ENCODE measurements around the gene BCAP31. TPM values are rescaled to one million over a fixed set of nuclear protein-coding genes. Genes with fewer than 3 reads are reported as not detected.
"Not testable (repeated sequence)": the region's sequence is repeated elsewhere in the genome, so short reads cannot be mapped to it uniquely, and the experiment has no call there.

BCAP31 gene
- polyA plus RNA-seq, 3 donors = 151 to 640 (median 216) TPM

DNA sequence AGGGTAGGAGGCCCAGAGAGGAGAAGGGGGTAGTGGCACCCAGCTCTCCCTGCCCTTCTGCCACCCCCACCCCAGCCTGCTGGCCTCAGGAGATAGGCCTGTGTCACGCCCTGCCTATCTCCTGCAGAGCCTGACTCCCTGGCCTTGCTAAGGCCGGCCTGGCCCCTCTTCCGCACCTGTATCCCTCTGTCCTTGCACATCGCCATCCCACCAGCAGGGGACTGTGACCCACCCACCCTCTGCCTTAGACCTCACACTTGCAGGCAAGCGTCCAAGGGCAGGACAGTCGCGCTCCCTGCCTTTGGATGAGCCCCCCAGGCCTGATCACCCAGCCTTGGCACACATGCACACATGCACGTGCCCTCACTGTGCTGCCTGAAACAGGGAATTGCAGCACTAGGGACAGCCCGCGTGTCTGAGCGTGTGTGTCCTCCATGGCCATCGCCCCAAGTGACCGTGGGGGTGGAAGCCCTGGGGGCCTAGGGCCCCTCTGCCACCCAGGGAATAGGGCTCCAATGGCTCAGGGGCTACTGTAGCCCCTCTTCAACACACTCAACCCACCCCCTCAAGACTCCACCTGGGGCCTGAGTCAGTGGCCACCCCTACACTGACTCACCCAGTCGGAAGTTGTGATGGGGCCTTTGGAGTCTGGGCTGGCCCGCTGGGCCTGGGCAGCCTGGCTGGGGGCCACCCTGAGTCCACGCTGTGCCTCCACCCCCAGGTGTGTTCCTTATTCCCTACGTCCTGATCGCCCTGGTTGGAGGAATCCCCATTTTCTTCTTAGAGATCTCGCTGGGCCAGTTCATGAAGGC lies 34.3 kb downstream of the BCAP31 start:
- 81 to 90% (median 88%) methylated on average over 14 to 19 of the region's 19 CpGs for WGBS, 3 donors

DNA sequence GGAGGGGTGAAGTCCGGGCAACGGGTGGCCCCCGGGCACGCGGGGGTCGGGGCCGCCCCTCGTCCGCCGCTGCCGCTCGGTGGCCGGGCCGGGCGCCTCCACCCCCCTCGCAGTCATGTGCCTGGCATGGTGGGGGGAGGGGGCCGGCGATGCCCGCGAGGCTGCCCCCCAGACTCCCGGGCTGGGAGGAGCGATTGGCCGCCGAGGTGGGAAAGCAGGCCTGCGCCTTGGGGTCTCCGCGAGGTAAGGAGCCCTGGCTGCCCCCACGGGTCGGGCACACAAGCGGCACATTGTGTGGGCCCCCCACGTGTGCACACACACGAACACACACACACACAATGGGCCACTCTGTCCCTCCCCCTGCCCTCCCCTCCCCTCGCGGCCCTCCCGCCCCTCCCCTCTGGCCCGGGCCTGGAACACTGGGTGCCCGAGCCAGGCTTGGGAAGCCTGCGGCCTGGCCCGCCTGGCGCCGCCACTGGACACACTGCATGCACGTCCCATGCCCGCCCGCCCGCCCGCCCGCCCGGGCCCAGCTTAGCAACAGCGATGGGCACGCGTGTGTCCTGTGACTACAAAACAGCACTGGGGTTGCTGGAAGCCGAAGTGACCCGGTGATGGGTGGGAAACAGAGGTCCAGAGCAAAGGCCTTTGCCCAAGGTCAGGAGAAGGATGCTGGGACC lies 35.1 kb downstream of the BCAP31 start:
- 42 to 72% (median 53%) methylated on average over 11 to 41 of the region's 53 CpGs for WGBS, 3 donors
- H3K27ac ChIP-seq (ENCODE audit: low read depth, low read length) = no peak overlapping the region

More for the DNA sequence above, 34.3 kb downstream of the BCAP31 start:
- H3K27ac ChIP-seq (ENCODE audit: low read depth, low read length) = no peak overlapping the region

DNA sequence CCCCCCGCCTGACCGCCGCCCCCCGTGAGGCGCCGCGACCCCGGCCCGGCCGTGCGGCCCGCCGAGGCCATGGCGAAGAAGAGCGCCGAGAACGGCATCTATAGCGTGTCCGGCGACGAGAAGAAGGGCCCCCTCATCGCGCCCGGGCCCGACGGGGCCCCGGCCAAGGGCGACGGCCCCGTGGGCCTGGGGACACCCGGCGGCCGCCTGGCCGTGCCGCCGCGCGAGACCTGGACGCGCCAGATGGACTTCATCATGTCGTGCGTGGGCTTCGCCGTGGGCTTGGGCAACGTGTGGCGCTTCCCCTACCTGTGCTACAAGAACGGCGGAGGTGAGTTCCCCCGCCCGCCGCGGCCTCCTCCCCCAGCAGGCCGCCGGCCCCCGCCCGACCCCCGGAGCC lies 35.7 kb downstream of the BCAP31 start:
- no peak overlapping the region for H3K27ac ChIP-seq (ENCODE audit: low read depth, low read length)
- WGBS, 3 donors = 0 to 33% (median 3%) methylated on average over 15 to 44 of the region's 57 CpGs

DNA sequence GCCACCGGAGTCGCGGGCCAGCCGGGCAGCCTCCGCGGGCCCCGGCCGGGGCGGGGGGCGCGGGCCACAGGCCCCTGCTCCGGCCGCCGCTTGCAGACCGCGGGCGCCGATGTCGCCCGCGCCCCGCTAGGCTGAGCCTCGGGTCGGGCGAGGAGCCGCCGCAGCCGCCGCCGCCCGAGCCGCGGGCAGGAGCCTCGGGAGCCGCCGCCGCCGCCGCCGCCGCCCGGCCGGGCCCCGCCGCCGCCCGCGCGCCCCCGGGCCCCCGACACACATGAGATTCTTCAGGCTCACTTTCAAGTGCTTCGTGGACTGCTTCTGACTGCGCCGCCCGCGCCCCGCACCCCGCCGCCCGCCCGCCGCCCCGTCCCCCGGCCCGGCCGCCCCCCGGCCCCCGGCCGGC lies 36.1 kb downstream of the BCAP31 start:
- no peak overlapping the region for H3K27ac ChIP-seq (ENCODE audit: low read depth, low read length)
- 0 to 21% (median 2%) methylated on average over 10 to 38 of the region's 69 CpGs for WGBS, 3 donors

DNA sequence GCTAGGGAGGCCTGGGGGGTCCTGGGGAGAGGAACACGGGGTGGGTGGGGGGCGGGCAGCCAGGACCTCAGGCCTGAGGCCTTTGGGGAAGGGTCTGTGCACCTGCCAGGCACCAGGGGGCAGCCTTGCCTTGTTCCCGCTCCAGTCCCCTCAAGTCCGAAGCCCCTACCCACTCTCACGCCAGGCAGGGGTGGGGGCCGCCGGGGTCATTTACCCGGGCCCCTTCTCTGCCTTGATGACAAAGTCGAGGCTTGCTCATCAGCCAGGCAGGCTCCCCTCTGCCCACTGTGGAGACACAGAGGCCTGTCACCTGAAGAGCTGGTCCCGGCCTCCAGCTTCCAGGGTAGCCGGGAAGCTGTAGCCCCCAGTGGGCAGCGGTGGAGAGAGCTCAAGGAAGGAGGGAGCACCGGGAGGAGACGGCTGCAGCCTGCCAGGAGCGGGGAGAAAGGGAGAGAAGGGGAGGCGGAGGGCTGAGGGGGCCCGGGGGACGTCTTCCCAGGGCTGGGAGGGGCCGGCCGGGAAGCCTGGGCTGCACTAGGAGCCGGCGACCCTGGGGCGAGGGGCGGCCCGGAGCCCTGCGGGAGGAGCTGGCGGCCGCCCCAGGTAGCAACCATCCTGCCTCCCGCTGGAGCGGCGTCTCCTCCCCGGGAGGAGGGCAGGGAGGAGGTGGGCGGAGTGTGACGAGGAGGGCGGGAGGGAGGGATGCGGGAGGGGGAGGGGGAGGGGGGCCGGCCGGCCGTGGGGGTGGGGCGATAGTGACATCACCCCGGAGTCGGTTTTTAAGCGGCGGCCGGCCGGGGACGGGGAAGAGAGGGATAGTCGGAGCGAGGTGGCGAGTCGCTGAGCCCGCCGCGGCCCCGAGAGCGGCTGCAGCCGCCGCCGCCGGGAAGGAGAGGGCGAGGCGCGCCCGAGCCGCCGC lies 36.8 kb downstream of the BCAP31 start, which contains the start of gene SLC6A8:
Gene SLC6A8 (plus strand): TSS at position 806 of the 919 bp plus-strand sequence. CDS start 649 bp downstream, outside the sequence.
- WGBS, 3 donors = 4 to 26% (median 7%) methylated on average over 3 to 34 of the region's 66 CpGs
- no peak within 1 kb of the TSS for H3K27ac ChIP-seq (ENCODE audit: low read depth, low read length)

DNA sequence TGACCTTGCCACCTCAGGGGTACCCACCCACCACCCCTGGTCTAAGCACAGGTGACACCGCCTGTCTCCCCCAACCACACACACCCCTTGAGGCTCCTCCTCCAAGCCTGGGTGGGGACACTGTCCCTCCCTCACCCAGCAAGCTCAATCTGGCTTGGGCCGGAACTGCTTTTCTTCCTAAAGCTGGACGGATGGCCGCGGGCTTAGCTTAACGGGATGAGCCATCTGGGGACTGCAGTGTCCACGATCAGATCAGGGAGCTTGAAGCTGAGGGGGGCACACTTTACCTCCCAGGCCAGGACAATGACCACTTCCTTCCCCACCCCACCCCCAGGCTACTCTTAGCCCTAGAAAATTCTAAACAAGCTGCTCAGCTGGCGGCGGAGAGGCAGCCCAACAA lies 37.5 kb downstream of the BCAP31 start:
- no peak overlapping the region for H3K27ac ChIP-seq (ENCODE audit: low read depth, low read length)
- 61 to 80% (median 70%) methylated on average over 2 to 9 of the region's 9 CpGs for WGBS, 3 donors

DNA sequence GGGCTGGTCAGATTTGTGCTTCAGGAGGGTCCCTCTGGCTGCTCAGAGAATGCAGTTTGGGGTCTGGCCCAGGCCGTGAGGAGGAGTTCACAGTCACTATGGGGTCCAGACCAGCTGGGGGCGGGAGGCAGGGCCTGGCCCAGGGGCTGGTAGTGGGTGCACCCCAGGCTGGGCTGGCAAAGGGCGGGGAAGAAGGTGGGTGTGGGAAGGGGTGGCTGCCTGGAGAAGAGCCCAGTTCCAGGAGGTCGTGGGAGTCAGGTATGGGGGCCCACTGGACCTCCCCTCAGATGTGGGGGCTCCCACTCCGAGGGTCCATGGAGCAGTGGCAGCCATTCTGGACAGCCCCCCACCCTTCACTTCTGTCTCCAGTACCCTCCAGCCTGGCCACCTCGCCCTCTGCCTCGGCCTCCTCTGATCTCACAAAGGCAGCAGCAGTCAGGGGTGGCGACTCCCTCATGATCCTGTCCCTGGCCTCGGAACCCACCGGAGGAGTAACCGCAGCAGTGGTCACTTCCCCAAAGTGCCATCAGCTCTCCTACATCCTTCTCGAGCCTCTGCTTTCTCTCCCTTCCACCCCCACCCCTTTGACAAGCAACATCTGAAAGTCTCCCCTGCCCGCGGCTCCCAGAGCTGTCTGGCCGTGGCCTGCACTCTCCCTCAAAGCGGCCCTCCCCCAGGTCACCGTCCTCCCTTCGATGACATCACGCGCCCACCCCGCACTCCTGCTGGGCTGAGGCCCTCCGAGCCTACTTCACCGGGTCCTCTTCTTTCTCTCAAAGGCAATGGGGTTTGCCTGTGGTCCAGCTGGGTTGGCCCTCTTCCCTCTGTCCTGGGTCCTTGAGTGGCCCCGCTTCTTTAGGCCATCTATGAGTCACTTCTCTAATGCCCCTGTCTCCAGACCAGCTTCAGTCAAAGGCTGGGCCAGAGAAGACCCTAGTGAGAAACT lies 38.2 kb downstream of the BCAP31 start:
- H3K27ac ChIP-seq (ENCODE audit: low read depth, low read length) = no peak overlapping the region
- WGBS, 3 donors = 62 to 77% (median 67%) methylated on average over 3 to 24 of the region's 24 CpGs

DNA sequence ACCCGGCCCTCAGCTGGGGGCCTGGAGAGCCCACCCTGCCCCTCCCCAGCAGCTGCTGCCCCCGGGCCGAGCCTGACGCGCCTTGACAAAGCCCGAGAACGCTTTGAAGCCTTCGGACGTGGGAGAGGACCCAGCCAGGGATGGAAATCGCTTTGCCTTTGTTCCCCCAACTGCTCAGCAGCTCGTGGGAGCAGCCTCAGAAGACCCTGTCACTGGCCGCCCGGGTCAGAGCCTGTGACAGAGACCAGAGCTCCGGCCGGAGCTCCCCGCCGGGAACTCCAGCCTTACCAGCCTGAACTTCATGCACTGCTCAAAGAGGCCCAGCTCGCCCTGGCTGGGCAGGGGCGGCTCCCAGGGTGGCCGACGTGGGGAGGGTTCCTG lies 39.0 kb downstream of the BCAP31 start:
- WGBS, 3 donors = 57 to 65% (median 59%) methylated on average over 4 to 21 of the region's 21 CpGs
- no peak overlapping the region for H3K27ac ChIP-seq (ENCODE audit: low read depth, low read length)

DNA sequence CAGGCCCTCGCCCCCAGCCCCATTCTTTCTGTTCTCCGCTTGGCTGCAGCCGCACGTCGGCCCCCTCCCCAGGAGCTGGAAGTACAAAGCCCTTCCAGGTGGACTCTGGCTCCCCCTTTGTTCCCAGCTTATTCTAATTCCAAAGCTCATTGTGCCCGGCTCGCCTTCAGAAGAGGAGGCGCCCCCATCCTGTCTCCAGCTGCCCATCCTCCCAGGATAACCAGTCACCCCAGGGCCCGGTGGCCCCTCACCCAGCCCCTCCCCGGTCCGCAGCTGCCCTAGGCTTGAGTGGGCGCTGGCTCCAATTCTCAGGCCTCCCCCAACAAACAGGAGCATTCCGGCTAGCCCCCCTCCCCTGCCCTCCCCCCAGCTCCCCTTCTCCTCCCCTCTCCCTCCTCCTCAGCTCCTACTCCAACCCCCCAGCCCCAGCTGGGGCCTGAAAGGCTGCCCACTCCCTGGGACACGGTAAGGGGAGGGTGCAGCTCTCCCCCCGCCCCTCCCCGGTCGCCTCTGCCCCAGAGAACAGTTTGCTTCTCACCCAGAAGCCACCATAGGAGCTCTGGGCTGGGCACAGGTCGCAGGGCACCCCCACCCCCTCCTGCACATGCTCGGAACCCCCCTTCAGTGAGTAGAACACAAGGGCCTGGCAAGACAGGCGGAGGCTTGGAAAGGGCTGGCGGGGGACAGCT lies 39.6 kb downstream of the BCAP31 start:
- H3K27ac ChIP-seq (ENCODE audit: low read depth, low read length) = no peak overlapping the region
- 43 to 69% (median 48%) methylated on average over 8 to 21 of the region's 21 CpGs for WGBS, 3 donors

DNA sequence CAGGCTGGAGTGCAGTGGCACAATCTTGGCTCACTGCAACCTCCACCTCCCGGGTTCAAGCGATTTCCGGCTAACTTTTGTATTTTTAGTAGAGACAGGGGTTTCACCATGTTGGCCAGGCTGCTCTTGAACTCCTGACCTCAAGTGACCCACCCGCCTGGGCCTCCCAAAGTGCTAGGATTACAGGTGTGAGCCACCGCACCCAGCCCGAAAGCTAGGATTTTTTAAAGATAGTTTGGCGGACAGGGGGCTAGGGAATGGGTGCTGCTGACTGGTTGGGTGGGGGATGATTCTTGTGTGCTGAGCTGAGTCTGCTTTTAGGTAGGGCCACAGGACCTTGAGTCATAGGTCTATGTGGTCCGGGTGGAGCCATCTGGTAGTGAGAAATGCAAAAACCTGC lies 40.7 kb downstream of the BCAP31 start:
- not testable (repeated sequence) for H3K27ac ChIP-seq (ENCODE audit: low read depth, low read length)

DNA sequence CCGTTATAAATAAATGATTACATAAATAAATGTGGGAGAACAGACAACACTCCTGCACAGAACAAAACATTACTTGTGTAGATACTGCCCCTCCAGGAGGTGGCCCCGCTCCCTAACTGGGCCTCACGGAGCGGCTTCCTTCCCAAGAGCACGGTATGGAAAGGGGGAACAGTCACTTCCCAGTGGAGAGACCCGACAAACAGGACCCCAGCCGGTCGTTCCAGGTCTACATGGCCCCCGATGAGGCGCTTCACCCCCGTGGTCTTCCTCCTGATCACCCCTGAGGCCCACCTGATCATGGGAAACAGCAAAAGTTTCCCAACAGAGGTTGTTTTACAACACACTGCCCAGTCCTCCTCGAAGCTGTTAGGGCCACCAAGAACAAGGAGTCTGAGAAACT lies 43.0 kb downstream of the BCAP31 start:
- 66 to 71% (median 67%) methylated on average over 12 of the region's 12 CpGs for WGBS, 3 donors
- H3K27ac ChIP-seq (ENCODE audit: low read depth, low read length) = no peak overlapping the region

More for the DNA sequence above, 40.7 kb downstream of the BCAP31 start:
- WGBS, 3 donors = 93 to 99% (median 96%) methylated on average over 8 of the region's 8 CpGs

DNA sequence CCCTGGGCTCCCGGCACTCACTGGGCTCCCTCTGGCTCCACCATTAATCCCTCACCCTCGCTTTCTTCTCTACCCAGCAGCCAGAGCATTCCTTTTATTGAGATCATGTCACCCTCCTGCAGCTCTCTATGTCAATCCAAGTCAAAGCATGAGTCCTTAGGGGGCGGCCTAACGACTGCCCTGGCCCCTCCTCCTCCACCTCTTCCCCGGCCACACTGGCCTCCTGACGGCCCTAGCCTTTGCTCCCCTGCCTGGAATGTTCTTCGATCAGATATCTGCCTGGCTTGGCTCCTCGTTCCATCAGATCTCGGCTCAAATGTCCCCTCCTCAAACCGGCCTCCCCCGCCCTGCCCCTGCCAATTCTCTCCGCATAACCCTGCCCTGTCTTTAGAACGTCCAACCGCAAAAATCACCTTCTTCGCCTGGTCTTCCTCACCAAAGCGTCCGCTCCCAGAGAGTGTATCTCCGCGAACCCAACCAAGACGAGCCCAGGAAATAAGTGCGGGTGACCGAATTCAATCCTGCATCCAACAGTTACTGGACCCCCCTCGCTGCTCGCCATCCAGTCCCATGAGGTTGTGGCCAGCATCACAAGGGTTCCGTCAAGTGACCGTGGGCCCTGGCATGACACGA lies 49.9 kb downstream of the BCAP31 start:
- H3K27ac ChIP-seq (ENCODE audit: low read depth, low read length) = no peak overlapping the region
- WGBS, 3 donors = 63 to 81% (median 73%) methylated on average over 25 to 27 of the region's 27 CpGs

DNA sequence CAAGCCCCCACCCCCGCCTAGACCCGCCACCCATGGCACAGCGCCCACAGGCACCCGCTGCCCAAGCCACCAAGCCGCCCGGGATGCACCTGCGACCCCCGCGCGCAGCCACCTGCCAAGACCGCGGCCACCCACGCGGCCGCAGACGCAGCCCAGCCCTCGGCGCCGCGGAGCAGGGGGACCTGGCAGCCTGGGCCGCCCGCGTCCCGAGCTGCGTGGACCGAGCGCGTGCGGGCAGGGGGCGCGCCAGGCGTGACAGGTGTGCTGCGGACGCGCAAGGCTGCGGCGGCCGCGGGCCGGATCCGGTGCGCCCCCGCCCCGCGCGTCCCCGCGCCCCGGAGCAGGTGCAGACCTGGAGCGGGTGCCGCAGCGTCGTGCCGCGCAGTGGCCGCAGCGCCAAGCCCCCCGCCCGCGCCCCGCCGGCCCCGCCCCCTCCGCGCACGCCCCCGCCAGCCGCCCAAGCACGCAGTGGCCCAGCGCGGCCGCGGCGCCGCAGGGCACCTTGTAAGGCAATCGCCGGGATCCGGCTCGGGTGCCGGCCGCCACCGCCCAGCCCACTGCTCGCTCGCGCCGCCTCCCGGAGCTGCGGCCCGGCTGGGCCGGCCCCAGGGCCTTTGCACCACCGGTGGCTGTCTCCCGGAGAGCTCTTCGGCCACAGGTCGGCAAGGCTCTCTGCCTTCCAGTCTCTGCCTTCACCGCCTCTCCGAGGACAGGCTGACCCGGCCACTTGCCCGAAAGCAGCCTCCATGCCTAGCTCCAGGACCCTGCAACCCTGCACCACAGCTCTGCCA lies 50.6 kb downstream of the BCAP31 start, which contains the start of gene PNCK:
Gene PNCK (minus strand): TSS at position 386 of the 791 bp plus-strand sequence. CDS start 737 bp downstream, outside the sequence.
- WGBS, 3 donors = 10 to 48% (median 46%) methylated on average over 6 to 64 of the region's 98 CpGs
- H3K27ac ChIP-seq (ENCODE audit: low read depth, low read length) = no peak within 1 kb of the TSS

DNA sequence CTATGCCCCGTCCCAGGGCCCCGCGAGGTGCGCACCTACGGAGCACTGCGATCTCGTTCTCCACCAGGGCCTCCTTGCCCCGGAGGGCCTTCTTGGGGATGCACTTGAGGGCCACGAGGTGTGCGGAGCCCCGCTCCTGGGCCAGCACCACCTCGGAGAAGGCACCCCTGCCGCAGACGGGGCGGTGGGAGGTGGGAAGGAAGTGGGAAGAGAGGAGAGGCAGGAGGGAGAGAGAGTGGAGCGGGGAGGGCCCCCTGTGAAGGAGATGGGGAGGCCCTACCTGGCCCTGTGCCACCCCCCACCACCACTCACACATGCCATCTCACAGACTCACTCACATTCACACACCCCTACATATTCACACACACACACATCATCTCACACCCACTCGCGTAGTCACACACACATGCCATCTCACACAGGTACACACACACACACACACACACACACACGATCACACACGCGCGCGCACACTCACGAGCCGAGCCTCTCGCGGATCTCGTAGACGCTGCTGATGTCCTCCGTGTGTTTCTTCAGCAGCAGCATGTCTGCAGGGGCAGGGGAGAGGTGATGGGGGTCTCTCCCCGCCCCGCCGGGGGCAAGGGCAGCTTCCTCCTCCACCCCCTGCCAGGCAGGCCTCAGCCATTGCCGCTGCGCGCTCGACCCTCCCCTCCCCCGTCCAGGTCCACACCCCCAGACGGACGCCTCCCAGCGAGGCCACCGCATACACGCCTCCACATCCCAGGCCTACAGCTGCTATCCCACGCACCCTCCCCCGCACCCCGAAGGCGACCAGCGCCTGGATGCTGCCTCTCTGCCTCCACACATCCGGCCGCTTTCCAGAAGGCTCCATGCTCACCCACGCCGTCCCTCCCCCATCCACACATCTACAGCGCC lies 51.4 kb downstream of the BCAP31 start:
- H3K27ac ChIP-seq (ENCODE audit: low read depth, low read length) = no peak overlapping the region
- WGBS, 3 donors = 39 to 64% (median 63%) methylated on average over 21 to 53 of the region's 53 CpGs
